Fibroblast of lung (primary cell): ENCODE data around the gene ASXL1. TPM values are rescaled to one million over a fixed set of nuclear protein-coding genes. Genes with fewer than 3 reads are reported as not detected.

ENCODE experiments used
- DNase-seq, 2 donors: peaks; one replicate each; pipeline versions ENCODE4 v3.0.0 to v3.0.0-alpha.2; 2010; ENCODE audit warnings: low read depth in 2 of 2
- H2AFZ ChIP-seq: 2 replicates; pipeline ENCODE4 v1.5.1; 2012; ENCODE audit warnings: low read length, control low read depth, inconsistent platforms
- H3K27ac ChIP-seq: 2 replicates; pipeline ENCODE4 v1.5.1; 2011; ENCODE audit warnings: low read length, control low read depth; ENCODE audit not compliant: insufficient read depth
- H3K27me3 ChIP-seq: 2 replicates; pipeline ENCODE4 v1.5.1; 2011; ENCODE audit warnings: mild to moderate bottlenecking, low read length; ENCODE audit not compliant: control insufficient read depth, insufficient read depth
- H3K36me3 ChIP-seq: 2 replicates; pipeline ENCODE4 v1.5.1; 2011; ENCODE audit warnings: low read length; ENCODE audit not compliant: control insufficient read depth, insufficient read depth
- H3K4me1 ChIP-seq: 2 replicates; pipeline ENCODE4 v1.5.1; 2011; ENCODE audit warnings: low read length; ENCODE audit not compliant: control insufficient read depth, insufficient read depth; ENCODE audit errors: extremely low read depth
- H3K4me2 ChIP-seq: 2 replicates; pipeline ENCODE4 v1.5.1; 2011; ENCODE audit warnings: low read length, control low read depth; ENCODE audit not compliant: insufficient read depth; ENCODE audit errors: extremely low read depth
- H3K4me3 ChIP-seq, 4 experiments: fragments of 200-600 bp in 1 of 4; sonication (generic) in 1 of 4; replicated peaks in 1 of 4; 2 replicates each; pipeline ENCODE4 v1.5.1; 2011 to 2016; ENCODE audit warnings: low read length in 4 of 4, low read depth in 3 of 4, mild to moderate bottlenecking in 3 of 4, control low read depth in 2 of 4, inconsistent platforms in 1 of 4, mixed read lengths in 1 of 4; ENCODE audit not compliant: insufficient read depth in 1 of 4; ENCODE audit errors: control extremely low read depth in 1 of 4
- H3K79me2 ChIP-seq: 2 replicates; pipeline ENCODE4 v1.5.1; 2012; ENCODE audit warnings: mild to moderate bottlenecking, low read length, inconsistent platforms; ENCODE audit not compliant: control insufficient read depth, insufficient read depth
- H3K9ac ChIP-seq: 2 replicates; pipeline ENCODE4 v1.5.1; 2011; ENCODE audit warnings: mild to moderate bottlenecking, low read length, control low read depth; ENCODE audit not compliant: insufficient read depth
- H3K9me3 ChIP-seq: 2 replicates; pipeline ENCODE4 v1.5.1; 2012; ENCODE audit warnings: low read depth, low read length; ENCODE audit not compliant: control insufficient read depth, insufficient read depth
- H4K20me1 ChIP-seq: 2 replicates; pipeline ENCODE4 v1.5.1; 2011; ENCODE audit warnings: low read length; ENCODE audit not compliant: control insufficient read depth, insufficient read depth; ENCODE audit errors: extremely low read depth
- CTCF ChIP-seq, 2 donors: IDR thresholded peaks in 1 of 2; conservative IDR thresholded peaks in 1 of 2; 1 replicate in 1 of 2; 2 replicates in 1 of 2; pipeline ENCODE4 v1.5.1; 2011 to 2012; ENCODE audit warnings: low read length in 2 of 2, control low read depth in 1 of 2, inconsistent platforms in 1 of 2, low read depth in 1 of 2, mild to moderate bottlenecking in 1 of 2
- EZH2 ChIP-seq: IDR thresholded peaks from 2 replicates; pipeline ENCODE4 v1.5.1; 2012; ENCODE audit warnings: low read length, control low read depth, mild to moderate bottlenecking; ENCODE audit errors: missing control alignments
- polyA plus RNA-seq, 2 donors: library from polyadenylated mRNA; depleted of rRNA in 1 of 2; stranded (reverse) in 1 of 2; unstranded in 1 of 2; fragments of >200 nt; gene quantifications; 2 replicates each; pipeline ENCODE4 v1.2.1, GENCODE V29; 2011 to 2012; ENCODE audit warnings: missing spikeins in 1 of 2
- total RNA-seq: library from RNA; depleted of rRNA; stranded (reverse); fragments of >200 nt; gene quantifications from 2 replicates; pipeline ENCODE4 v1.2.1, GENCODE V29; 2014

ASXL1 gene
- total and polyA plus RNA-seq, 2 donors (not counting 1 experiment from before 2014, with no cell fraction given): 38.0 to 41.1 TPM

- TF ChIP-seq CTCF (conservative IDR thresholded peaks at IDR 0.05 in 1 of 2, IDR thresholded peaks at IDR 0.05 in 1 of 2; ENCODE audit: low read depth in 1 of 2, low read length in 2 of 2) (no peak), EZH2 (no peak)
- Histone ChIP-seq H3K9me3 (no peaks in the 10 kb centered on the region), H3K27ac (peak overlapping the region; percentile 16), H3K9ac (peak overlapping the region; percentile 51), H3K79me2 (peaks cover 3% of the 10 kb centered on the region), H4K20me1 (no peaks in the 10 kb centered on the region), H2AFZ (peak overlapping the region; percentile 53), H3K36me3 (no peaks in the 10 kb centered on the region), H3K4me3 (peak overlapping the region; percentile 49 to 72 (median 60)), H3K4me2 (peak overlapping the region; percentile 90), H3K27me3 (peaks cover 6% of the 10 kb centered on the region), H3K4me1 (no peaks in the 10 kb centered on the region)
- peak in 1 of 2 donors; percentile 27 for DNase-seq
These were observed 126.3 kb downstream of the ASXL1 start for GRCh38 chr20:32484225-32484957.

GRCh38 chr20:32484958-32485769 lies 127.0 kb downstream of the ASXL1 start:
- DNase-seq: peak; percentile 75 to 87
- H3K27me3 ChIP-seq: peaks cover 6% of the 10 kb centered on the region
- no peaks in the 10 kb centered on the region for H4K20me1 ChIP-seq
- peak overlapping the region; percentile 73 for H2AFZ ChIP-seq
- peak overlapping the region; percentile 49 to 72 (median 57) for H3K4me3 ChIP-seq
- TF ChIP-seq EZH2 (no peak), CTCF (conservative IDR thresholded peaks at IDR 0.05 in 1 of 2, IDR thresholded peaks at IDR 0.05 in 1 of 2; ENCODE audit: low read depth in 1 of 2, low read length in 2 of 2) (peak; percentile 78 to 89)
- H3K79me2 ChIP-seq: peaks cover 3% of the 10 kb centered on the region
- H3K9me3 ChIP-seq: no peaks in the 10 kb centered on the region
- H3K4me2 ChIP-seq: peak overlapping the region; percentile 90
- peak overlapping the region; percentile 51 for H3K9ac ChIP-seq
- H3K27ac ChIP-seq: peak overlapping the region; percentile 16
- H3K4me1 ChIP-seq: no peaks in the 10 kb centered on the region
- H3K36me3 ChIP-seq: no peaks in the 10 kb centered on the region

- no peaks in the 10 kb centered on the region for H3K4me1 ChIP-seq
- H3K9me3 ChIP-seq: no peaks in the 10 kb centered on the region
- H3K27ac ChIP-seq: no peak overlapping the region
- peaks cover 6% of the 10 kb centered on the region for H3K27me3 ChIP-seq
- H3K4me3 ChIP-seq: no peak overlapping the region
- TF ChIP-seq EZH2: no peak
- H3K9ac ChIP-seq: no peak overlapping the region
- no peaks in the 10 kb centered on the region for H3K36me3 ChIP-seq
- no peaks in the 10 kb centered on the region for H4K20me1 ChIP-seq
- H3K79me2 ChIP-seq: peaks cover 1% of the 10 kb centered on the region
- no peak overlapping the region for H2AFZ ChIP-seq
- no peak for DNase-seq
- H3K4me2 ChIP-seq: no peak overlapping the region
These were observed 127.8 kb downstream of the ASXL1 start for GRCh38 chr20:32485770-32486478.
